K562 (cell line): ENCODE measurements around the gene MAP7D1. TPM values are rescaled to one million over a fixed set of nuclear protein-coding genes. Genes with fewer than 3 reads are reported as not detected.

ENCODE experiments used
- ARID1B ChIP-seq: fragments of 450-650 bp; IDR thresholded peaks from 2 replicates; pipeline ENCODE4 v1.6.1; 2016; ENCODE audit warnings: antibody characterized with exemption, mild to moderate bottlenecking, inconsistent platforms
- CBFA2T3 ChIP-seq: fragments of 450-650 bp; IDR thresholded peaks from 2 replicates; pipeline ENCODE4 v1.6.1; 2017
- CEBPB ChIP-seq: fragments of 450-650 bp; IDR thresholded peaks from 2 replicates; pipeline ENCODE4 v1.6.1; 2016; ENCODE audit warnings: missing genetic modification characterization, missing compliant biosample characterization
- DNMT1 ChIP-seq: fragments of 450-650 bp; IDR thresholded peaks from 2 replicates; pipeline ENCODE4 v1.6.1; 2016; ENCODE audit warnings: antibody characterized with exemption, mild to moderate bottlenecking
- JUN ChIP-seq, 2 experiments: sonication (generic) in 1 of 2; formaldehyde crosslinking in 1 of 2; IDR thresholded peaks; 2 replicates each; pipeline versions ENCODE4 v1.6.1 to v1.8.0; 2012 to 2022; ENCODE audit warnings: borderline replicate concordance in 2 of 2, mild to moderate bottlenecking in 2 of 2, improper control_type of control experiment in 1 of 2, low read depth in 1 of 2, low read length in 1 of 2, missing genetic modification reagents in 1 of 2
- LARP7 ChIP-seq: fragments of 450-650 bp; IDR thresholded peaks from 2 replicates; pipeline ENCODE4 v1.6.1; 2016
- PHB ChIP-seq: fragments of 250-450 bp; sonication (Bioruptor Pico); IDR thresholded peaks from 2 replicates; pipeline ENCODE4 v1.5.0; 2021
- RAD51 ChIP-seq: fragments of 450-650 bp; IDR thresholded peaks from 2 replicates; pipeline ENCODE4 v1.7.1; 2016; ENCODE audit warnings: low read depth, mild to moderate bottlenecking, borderline replicate concordance
- RBM25 ChIP-seq: fragments of 200-400 bp; formaldehyde crosslinking; IDR thresholded peaks from 2 replicates; pipeline ENCODE4 v1.6.1; 2018; ENCODE audit warnings: low read length, low read depth, moderate library complexity; ENCODE audit not compliant: severe bottlenecking
- SETDB1 ChIP-seq: IDR thresholded peaks from one replicate; pipeline ENCODE4 v1.6.1; 2012; ENCODE audit warnings: low read length, control low read depth, inconsistent platforms
- SFPQ ChIP-seq: fragments of 200-400 bp; formaldehyde crosslinking; IDR thresholded peaks from 2 replicates; pipeline ENCODE4 v1.6.1; 2017; ENCODE audit warnings: mild to moderate bottlenecking, low read depth, low read length, moderate library complexity
- SRSF3 ChIP-seq: fragments of 200-400 bp; formaldehyde crosslinking; IDR thresholded peaks from 2 replicates; pipeline ENCODE4 v1.6.1; 2016; ENCODE audit warnings: mild to moderate bottlenecking, low read length, moderate library complexity; ENCODE audit not compliant: insufficient read depth
- TEAD4 ChIP-seq, 2 experiments: sonication (generic) in 1 of 2; formaldehyde crosslinking in 1 of 2; IDR thresholded peaks; 2 replicates each; pipeline versions ENCODE4 v1.6.1 to v1.8.0; 2012 to 2022; ENCODE audit warnings: borderline replicate concordance in 1 of 2, inconsistent platforms in 1 of 2, low read length in 1 of 2, mild to moderate bottlenecking in 1 of 2, missing genetic modification reagents in 1 of 2
- USF1 ChIP-seq: sonication (generic); formaldehyde crosslinking; IDR thresholded peaks from 2 replicates; pipeline ENCODE4 v1.9.0; 2022; ENCODE audit warnings: mild to moderate bottlenecking, missing genetic modification reagents
- YBX1 ChIP-seq: fragments of 450-650 bp; IDR thresholded peaks from 2 replicates; pipeline ENCODE4 v1.7.1; 2016; ENCODE audit warnings: mild to moderate bottlenecking
- ZNF140 ChIP-seq: fragments of 250-450 bp; sonication (Bioruptor Pico); IDR thresholded peaks from 2 replicates; pipeline ENCODE4 v1.8.0; 2021; ENCODE audit warnings: moderate library complexity, mild to moderate bottlenecking, inconsistent platforms
- ZNF143 ChIP-seq: sonication (generic); formaldehyde crosslinking; IDR thresholded peaks from 2 replicates; pipeline ENCODE4 v1.9.0; 2022; ENCODE audit warnings: mild to moderate bottlenecking, missing genetic modification reagents
- ZNF398 ChIP-seq: fragments of 250-450 bp; sonication (Bioruptor Pico); IDR thresholded peaks from 2 replicates; pipeline ENCODE4 v1.8.0; 2021; ENCODE audit warnings: moderate library complexity, mild to moderate bottlenecking, inconsistent platforms
- polyA plus RNA-seq, 8 experiments: library from polyadenylated mRNA; depleted of rRNA in 4 of 8; stranded (reverse) in 5 of 8; unstranded in 3 of 8; fragments of >200 nt; fragmentation: Nextera tagmentation in 2 of 8; fragmentation: Illumina TruSeq in 1 of 8; extraction: Ambion mirVana in 2 of 8; extraction: Trizol in 1 of 8; gene quantifications; 2 replicates each; pipeline versions ENCODE4 v1.2.1 to v1.2.3, GENCODE V29; 2011 to 2014; ENCODE audit warnings: inconsistent platforms in 1 of 8, missing spikeins in 1 of 8
- total RNA-seq, 7 experiments: library from RNA; depleted of rRNA in 6 of 7; stranded (reverse); fragments of >200 nt in 6 of 7; fragmentation: Illumina TruSeq in 2 of 7; extraction: Trizol in 2 of 7; gene quantifications; 2 replicates each; pipeline versions ENCODE4 v1.2.1 to v1.2.3, GENCODE V29; 2011 to 2021; ENCODE audit warnings: low replicate concordance in 1 of 7
- TF ChIP-seq, protein P1 (sequence below), 2 experiments: fragments of 450-650 bp in 1 of 2; sonication (generic) in 1 of 2; formaldehyde crosslinking; conservative IDR thresholded peaks; 2 replicates each; pipeline versions ENCODE4 v1.4.0 to v1.8.1; 2020 to 2022; ENCODE audit warnings: mild to moderate bottlenecking in 1 of 2, missing genetic modification reagents in 1 of 2
- TF ChIP-seq, protein P2 (sequence below): sonication (generic); formaldehyde crosslinking; IDR thresholded peaks from 2 replicates; pipeline ENCODE4 v1.8.0; 2022; ENCODE audit warnings: mild to moderate bottlenecking, missing genetic modification reagents

MAP7D1 gene
- total and polyA plus RNA-seq, 9 of the 15 experiments (the other 6 are each of a cell fraction or from before 2014, with no cell fraction given) = 3.6 to 108 (median 34.5) TPM

- TF ChIP-seq RAD51 (no peak), RBM25 (no peak), CEBPB (tag) (no peak), SFPQ (no peak), ZNF143 (CRISPR knock-in tag) (peak; percentile 74; the same call in 1 of the 2 replicates), TEAD4 (IDR thresholded peaks at IDR 0.05; ENCODE audit: low read length) (peak; percentile 82), TEAD4 (CRISPR knock-in tag; IDR thresholded peaks at IDR 0.05; ENCODE audit: borderline replicate concordance) (0 out of 2 replicates have a peak, but pooled peaks have one; percentile 36), DNMT1 (no peak), CBFA2T3 (peak; percentile 89), YBX1 (no peak), ZNF398 (no peak), LARP7 (no peak), PHB (CRISPR knock-in tag) (no peak), ZNF140 (CRISPR knock-in tag) (no peak), SRSF3 (no peak), JUN (IDR thresholded peaks at IDR 0.05; ENCODE audit: borderline replicate concordance, low read depth, low read length) (no peak), JUN (CRISPR knock-in tag; IDR thresholded peaks at IDR 0.05; ENCODE audit: borderline replicate concordance) (0 out of 2 replicates have a peak, but pooled peaks have one; percentile 54), USF1 (CRISPR knock-in tag) (no peak), SETDB1 (no peak), ARID1B (peak; percentile 83)
- TF ChIP-seq, protein P1, sequence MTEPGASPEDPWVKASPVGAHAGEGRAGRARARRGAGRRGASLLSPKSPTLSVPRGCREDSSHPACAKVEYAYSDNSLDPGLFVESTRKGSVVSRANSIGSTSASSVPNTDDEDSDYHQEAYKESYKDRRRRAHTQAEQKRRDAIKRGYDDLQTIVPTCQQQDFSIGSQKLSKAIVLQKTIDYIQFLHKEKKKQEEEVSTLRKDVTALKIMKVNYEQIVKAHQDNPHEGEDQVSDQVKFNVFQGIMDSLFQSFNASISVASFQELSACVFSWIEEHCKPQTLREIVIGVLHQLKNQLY (CRISPR knock-in tag; conservative IDR thresholded peaks at IDR 0.05) = no peak
- TF ChIP-seq, protein P2, sequence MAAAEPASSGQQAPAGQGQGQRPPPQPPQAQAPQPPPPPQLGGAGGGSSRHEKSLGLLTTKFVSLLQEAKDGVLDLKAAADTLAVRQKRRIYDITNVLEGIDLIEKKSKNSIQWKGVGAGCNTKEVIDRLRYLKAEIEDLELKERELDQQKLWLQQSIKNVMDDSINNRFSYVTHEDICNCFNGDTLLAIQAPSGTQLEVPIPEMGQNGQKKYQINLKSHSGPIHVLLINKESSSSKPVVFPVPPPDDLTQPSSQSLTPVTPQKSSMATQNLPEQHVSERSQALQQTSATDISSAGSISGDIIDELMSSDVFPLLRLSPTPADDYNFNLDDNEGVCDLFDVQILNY (CRISPR knock-in tag) = no peak
Observed at GRCh38 chr1:36224537-36225282, 68.8 kb downstream of the MAP7D1 start (continued).
